Measurements from ENCODE around the gene SIPA1L3. TPM values are rescaled to one million over a fixed set of nuclear protein-coding genes. Genes with fewer than 3 reads are reported as not detected.
"Not testable (repeated sequence)": the region's sequence is repeated elsewhere in the genome, so short reads cannot be mapped to it uniquely, and the experiment has no call there.

SIPA1L3 gene
- total RNA-seq, 1 donor from 2014 or later, result 63.2 TPM

DNA sequence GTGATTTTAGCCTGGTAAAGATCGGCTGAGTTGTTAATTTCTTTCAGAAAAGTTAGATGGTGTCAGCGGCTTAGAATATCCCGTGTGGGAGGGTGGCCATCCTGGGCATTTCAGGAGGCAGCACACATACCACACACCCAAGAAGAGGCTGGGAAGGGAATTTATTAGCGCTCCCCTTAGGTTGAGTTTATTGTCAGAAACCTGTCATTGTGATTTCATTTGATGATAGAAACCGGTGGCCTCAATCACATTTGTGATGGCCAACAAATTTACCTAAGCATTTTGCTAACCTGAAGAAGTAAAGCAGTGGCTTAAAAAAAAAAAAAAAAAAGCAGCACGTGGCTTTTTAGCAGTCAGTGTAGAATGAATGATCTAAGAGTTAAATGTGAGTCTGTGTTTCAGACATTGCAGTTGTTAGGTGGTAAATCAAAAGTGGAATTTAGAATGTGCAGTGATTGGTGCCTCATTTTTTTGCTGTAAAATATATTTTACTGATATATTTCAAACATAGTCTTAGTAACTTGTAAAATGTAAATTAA, 2.7 kb downstream of the SIPA1L3 start:
- no peaks in the 10 kb centered on the region for H3K27me3 ChIP-seq (ENCODE audit: low read depth)
- H3K9me3 ChIP-seq, result no peaks in the 10 kb centered on the region
- intact Hi-C loops (cut with DNase I), result no loop called here
- H3K36me3 ChIP-seq, result no peaks in the 10 kb centered on the region
- H3K4me3 ChIP-seq, result no peak overlapping the region
- ATAC-seq, result no peak
- TF ChIP-seq, protein P1, sequence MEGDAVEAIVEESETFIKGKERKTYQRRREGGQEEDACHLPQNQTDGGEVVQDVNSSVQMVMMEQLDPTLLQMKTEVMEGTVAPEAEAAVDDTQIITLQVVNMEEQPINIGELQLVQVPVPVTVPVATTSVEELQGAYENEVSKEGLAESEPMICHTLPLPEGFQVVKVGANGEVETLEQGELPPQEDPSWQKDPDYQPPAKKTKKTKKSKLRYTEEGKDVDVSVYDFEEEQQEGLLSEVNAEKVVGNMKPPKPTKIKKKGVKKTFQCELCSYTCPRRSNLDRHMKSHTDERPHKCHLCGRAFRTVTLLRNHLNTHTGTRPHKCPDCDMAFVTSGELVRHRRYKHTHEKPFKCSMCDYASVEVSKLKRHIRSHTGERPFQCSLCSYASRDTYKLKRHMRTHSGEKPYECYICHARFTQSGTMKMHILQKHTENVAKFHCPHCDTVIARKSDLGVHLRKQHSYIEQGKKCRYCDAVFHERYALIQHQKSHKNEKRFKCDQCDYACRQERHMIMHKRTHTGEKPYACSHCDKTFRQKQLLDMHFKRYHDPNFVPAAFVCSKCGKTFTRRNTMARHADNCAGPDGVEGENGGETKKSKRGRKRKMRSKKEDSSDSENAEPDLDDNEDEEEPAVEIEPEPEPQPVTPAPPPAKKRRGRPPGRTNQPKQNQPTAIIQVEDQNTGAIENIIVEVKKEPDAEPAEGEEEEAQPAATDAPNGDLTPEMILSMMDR (IDR thresholded peaks at IDR 0.05), result no peak
- no peak overlapping the region for H3K27ac ChIP-seq
- peaks cover 16% of the 10 kb centered on the region for H3K4me1 ChIP-seq
- DNase-seq, result no peak

DNA sequence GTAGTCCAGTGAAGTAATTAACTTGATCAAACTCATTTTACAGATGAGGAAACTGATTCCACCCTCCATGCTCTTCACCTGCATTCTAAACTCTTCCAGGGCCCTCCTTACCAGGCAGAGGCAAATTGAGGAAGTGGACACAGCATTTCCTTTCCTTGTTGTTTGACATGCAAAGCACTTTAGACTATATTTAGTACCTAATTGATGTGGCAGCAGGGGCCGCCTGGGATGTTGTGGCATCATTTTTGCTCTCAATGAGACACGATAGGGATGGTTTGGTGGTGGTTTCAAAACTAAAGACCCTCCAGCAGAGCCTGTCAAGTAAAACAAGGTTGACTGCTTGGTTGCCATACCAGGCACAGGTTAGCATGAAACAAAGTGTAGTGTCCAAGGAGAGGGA, 7.9 kb downstream of the SIPA1L3 start:
- Histone ChIP-seq H3K27me3 (ENCODE audit: low read depth) (no peaks in the 10 kb centered on the region), H3K36me3 (no peaks in the 10 kb centered on the region), H3K4me3 (no peak overlapping the region), H3K4me1 (peaks cover 5% of the 10 kb centered on the region), H3K27ac (no peak overlapping the region), H3K9me3 (no peaks in the 10 kb centered on the region)
- DNase-seq, result no peak
- TF ChIP-seq, protein P1 (IDR thresholded peaks at IDR 0.05), result no peak
- intact Hi-C loops (cut with DNase I), result no loop called here
- no peak for ATAC-seq

DNA sequence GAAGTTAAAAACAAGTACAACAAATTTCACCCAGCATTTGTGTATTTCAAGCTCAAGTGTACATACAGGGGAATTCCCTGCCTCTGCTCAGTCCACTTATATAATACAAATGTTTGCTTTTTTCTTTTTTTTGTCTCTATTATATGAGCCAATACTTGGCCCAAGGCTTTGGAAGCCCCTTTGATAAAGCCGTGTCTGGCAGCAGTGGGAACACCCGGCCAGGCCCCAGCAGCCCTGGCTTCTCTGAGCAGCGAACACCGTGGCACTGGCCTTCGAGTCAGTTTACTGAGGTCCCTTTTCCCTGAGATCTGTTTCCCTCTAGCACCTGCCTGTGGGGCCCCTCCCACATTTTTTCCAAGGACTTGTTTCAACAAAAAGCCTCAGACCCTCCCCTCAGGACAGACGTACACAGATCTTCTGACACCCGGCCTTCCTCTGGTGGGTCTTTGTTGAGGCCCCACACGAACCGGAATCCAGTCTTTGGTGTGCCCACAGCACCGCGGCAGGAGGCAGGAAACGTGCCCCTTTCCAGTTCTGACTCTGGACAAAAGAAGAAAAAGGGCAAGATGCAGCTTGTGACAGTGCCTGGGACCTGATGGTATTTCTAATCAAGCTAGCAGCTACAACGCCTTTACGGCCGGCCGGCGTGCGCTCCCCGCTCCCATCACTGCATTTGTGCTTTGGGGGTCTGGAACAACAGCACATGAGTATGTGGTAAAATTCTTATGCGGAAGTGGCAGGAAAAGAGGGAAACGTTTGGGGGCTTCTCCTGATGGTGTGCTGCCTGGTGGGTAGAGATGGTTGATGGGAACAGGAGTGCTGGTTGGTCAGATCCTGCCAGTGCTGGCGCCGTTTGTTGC, 13.8 kb downstream of the SIPA1L3 start:
- no peak overlapping the region for H3K27ac ChIP-seq
- H3K4me3 ChIP-seq, result no peak overlapping the region
- TF ChIP-seq, protein P1 (IDR thresholded peaks at IDR 0.05), result no peak
- H3K4me1 ChIP-seq, result peaks cover 11% of the 10 kb centered on the region
- no peaks in the 10 kb centered on the region for H3K36me3 ChIP-seq
- DNase-seq, result no peak
- H3K27me3 ChIP-seq (ENCODE audit: low read depth), result no peaks in the 10 kb centered on the region
- intact Hi-C loops (cut with DNase I), result no loop called here
- ATAC-seq, result peak; percentile 42 to 82
- no peaks in the 10 kb centered on the region for H3K9me3 ChIP-seq

DNA sequence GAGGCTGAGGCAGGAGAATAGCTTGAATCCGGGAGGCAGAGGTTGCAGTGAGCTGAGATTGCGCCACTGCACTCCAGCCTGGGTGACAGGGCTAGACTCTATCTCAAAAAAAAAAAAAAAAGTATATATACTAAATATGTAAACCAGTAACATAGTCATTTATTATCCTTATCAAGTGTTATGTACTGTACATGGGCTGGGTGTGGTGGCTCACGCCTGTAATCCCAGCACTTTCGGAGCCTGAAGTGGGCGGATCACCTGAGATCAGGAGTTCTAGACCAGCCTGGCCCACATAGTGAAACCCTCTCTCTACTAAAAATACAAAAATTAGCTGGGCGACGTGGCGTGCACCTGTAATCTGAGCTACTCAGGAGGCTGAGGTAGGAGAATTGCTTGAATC, 17.6 kb downstream of the SIPA1L3 start:
- ATAC-seq; H3K36me3 ChIP-seq; H3K4me3 ChIP-seq; H3K27me3 ChIP-seq (ENCODE audit: low read depth); DNase-seq; H3K27ac ChIP-seq; intact Hi-C loops (cut with DNase I); H3K9me3 ChIP-seq: not testable (repeated sequence)
- peaks cover 11% of the 10 kb centered on the region for H3K4me1 ChIP-seq

DNA sequence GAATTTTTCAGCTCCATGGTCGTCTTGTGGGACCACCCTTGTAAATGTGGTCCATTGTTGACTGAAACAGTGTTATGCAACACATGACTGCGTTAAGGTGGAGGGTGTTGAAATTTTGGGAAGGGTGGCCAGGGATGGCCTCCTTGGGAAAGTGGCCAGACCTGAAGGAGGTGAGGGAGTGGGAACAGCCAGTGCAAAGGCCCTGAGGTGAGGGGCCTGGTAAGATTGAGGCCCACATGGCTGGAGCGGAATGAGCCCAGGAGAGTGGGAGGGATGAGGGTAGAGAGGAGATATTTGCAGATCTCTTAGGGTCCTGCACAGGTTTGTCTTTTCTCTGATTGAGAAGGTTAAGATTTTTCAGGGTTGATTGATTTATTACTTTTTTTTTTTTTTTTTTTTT, 18.2 kb downstream of the SIPA1L3 start:
- ATAC-seq (no peak), DNase-seq (no peak)
- H3K4me1 ChIP-seq, result peaks cover 10% of the 10 kb centered on the region
- H3K27me3 ChIP-seq (ENCODE audit: low read depth), result no peaks in the 10 kb centered on the region
- H3K9me3 ChIP-seq, result no peaks in the 10 kb centered on the region
- no peak overlapping the region for H3K27ac ChIP-seq
- no peak overlapping the region for H3K4me3 ChIP-seq
- intact Hi-C loops (cut with DNase I), result no loop called here
- H3K36me3 ChIP-seq, result no peaks in the 10 kb centered on the region
- TF ChIP-seq, protein P1 (IDR thresholded peaks at IDR 0.05), result no peak

DNA sequence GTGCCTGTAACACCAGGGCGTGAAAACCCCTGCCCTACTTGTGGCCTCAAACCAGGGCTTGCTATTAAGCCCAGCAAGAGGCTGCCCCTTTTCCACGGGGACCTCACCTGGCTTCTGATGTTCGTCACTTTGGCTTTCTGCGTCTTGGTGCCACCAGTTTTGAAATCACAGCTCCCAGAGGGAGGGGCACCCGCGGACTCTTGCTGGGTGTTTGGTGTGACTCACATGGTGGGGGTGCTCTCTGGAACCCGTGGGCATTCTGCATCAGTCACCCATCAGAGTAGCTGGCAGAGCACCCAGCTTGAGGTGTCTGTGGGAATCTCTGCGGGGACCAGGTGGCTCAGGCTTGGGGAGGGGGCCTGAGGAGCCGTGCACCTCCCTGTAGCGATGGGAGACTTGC, 19.2 kb downstream of the SIPA1L3 start:
- no peaks in the 10 kb centered on the region for H3K27me3 ChIP-seq (ENCODE audit: low read depth)
- DNase-seq, result no peak
- no peaks in the 10 kb centered on the region for H3K4me1 ChIP-seq
- no peak overlapping the region for H3K27ac ChIP-seq
- H3K4me3 ChIP-seq, result no peak overlapping the region
- H3K36me3 ChIP-seq, result no peaks in the 10 kb centered on the region
- no peak for ATAC-seq
- TF ChIP-seq, protein P1 (IDR thresholded peaks at IDR 0.05), result no peak
- H3K9me3 ChIP-seq, result no peaks in the 10 kb centered on the region
- intact Hi-C loops (cut with DNase I), result no loop called here
